Stimulated activated CD8-positive, alpha-beta memory T cell treated with anti-CD3 and anti-CD28 coated beads, Interleukin-7, amount 100 ng/mL, for 4 hours (primary cell): ENCODE measurements around the gene YWHAQ.
A peak's percentile ranks its signal among the peaks of the same experiment; 100 is the strongest.
"Not testable (repeated sequence)": the region's sequence is repeated elsewhere in the genome, so short reads cannot be mapped to it uniquely, and the experiment has no call there.

Source experiments
- DNase-seq, 2 donors: peaks; one replicate each; pipeline ENCODE4 v3.0.0-alpha.2; 2020; ENCODE audit warnings: low read depth in 2 of 2

The YWHAQ gene

GRCh38 chr2:9631878-9632700, 1.3 kb upstream of the YWHAQ start:
- DNase-seq = no peak

- DNase-seq = no peak
Observed at GRCh38 chr2:9631553-9631819, 689 bp upstream of the YWHAQ start.

- peak; percentile 61 to 79 for DNase-seq
Observed at GRCh38 chr2:9630117-9630735, 571 bp downstream of the YWHAQ start.

- DNase-seq = peak in 1 of 2 donors; percentile 19
Observed at GRCh38 chr2:9629222-9630116, 1.3 kb downstream of the YWHAQ start.

- DNase-seq = peak in 1 of 2 donors; percentile 12
Observed at GRCh38 chr2:9627310-9627709, 3.5 kb downstream of the YWHAQ start.

GRCh38 chr2:9623151-9623550, 7.6 kb downstream of the YWHAQ start:
- DNase-seq = no peak

GRCh38 chr2:9621655-9622054, 9.1 kb downstream of the YWHAQ start:
- DNase-seq = not testable (repeated sequence)

- DNase-seq = peak in 1 of 2 donors; percentile 24
Observed at GRCh38 chr2:9618410-9618809, 12.4 kb downstream of the YWHAQ start.

- DNase-seq = no peak
Observed at GRCh38 chr2:9617749-9618148, 13.0 kb downstream of the YWHAQ start.

- DNase-seq = no peak
Observed at GRCh38 chr2:9617296-9617695, 13.5 kb downstream of the YWHAQ start.

GRCh38 chr2:9614562-9614961, 16.2 kb downstream of the YWHAQ start:
- no peak for DNase-seq

GRCh38 chr2:9613291-9613690, 17.5 kb downstream of the YWHAQ start:
- DNase-seq = no peak

- DNase-seq = not testable (repeated sequence)
Observed at GRCh38 chr2:9611549-9611912, 19.3 kb downstream of the YWHAQ start.

- DNase-seq = no peak
Observed at GRCh38 chr2:9610781-9611548, 19.8 kb downstream of the YWHAQ start.

GRCh38 chr2:9608491-9608890, 22.3 kb downstream of the YWHAQ start:
- DNase-seq = not testable (repeated sequence)

- DNase-seq = no peak
Observed at GRCh38 chr2:9602412-9602811, 28.4 kb downstream of the YWHAQ start.

GRCh38 chr2:9601397-9601796, 29.4 kb downstream of the YWHAQ start:
- no peak for DNase-seq

GRCh38 chr2:9599430-9599829, 31.4 kb downstream of the YWHAQ start:
- DNase-seq = no peak

GRCh38 chr2:9596621-9597311, 34.0 kb downstream of the YWHAQ start:
- DNase-seq = no peak

GRCh38 chr2:9595746-9596145, 35.1 kb downstream of the YWHAQ start:
- DNase-seq = no peak

- DNase-seq = not testable (repeated sequence)
Observed at GRCh38 chr2:9595256-9595655, 35.5 kb downstream of the YWHAQ start.
